Nucleus accumbens (tissue), 56 donors: ENCODE measurements around the gene RBM27.
A peak's percentile ranks its signal among the peaks of the same experiment; 100 is the strongest.
"Not testable (repeated sequence)": the region's sequence is repeated elsewhere in the genome, so short reads cannot be mapped to it uniquely, and the experiment has no call there.

Experiments
- DNase-seq, 56 donors: peaks; one replicate each; lab custom pipeline; 2025; lab: John Stamatoyannopoulos, UW

RBM27 gene, protein sequence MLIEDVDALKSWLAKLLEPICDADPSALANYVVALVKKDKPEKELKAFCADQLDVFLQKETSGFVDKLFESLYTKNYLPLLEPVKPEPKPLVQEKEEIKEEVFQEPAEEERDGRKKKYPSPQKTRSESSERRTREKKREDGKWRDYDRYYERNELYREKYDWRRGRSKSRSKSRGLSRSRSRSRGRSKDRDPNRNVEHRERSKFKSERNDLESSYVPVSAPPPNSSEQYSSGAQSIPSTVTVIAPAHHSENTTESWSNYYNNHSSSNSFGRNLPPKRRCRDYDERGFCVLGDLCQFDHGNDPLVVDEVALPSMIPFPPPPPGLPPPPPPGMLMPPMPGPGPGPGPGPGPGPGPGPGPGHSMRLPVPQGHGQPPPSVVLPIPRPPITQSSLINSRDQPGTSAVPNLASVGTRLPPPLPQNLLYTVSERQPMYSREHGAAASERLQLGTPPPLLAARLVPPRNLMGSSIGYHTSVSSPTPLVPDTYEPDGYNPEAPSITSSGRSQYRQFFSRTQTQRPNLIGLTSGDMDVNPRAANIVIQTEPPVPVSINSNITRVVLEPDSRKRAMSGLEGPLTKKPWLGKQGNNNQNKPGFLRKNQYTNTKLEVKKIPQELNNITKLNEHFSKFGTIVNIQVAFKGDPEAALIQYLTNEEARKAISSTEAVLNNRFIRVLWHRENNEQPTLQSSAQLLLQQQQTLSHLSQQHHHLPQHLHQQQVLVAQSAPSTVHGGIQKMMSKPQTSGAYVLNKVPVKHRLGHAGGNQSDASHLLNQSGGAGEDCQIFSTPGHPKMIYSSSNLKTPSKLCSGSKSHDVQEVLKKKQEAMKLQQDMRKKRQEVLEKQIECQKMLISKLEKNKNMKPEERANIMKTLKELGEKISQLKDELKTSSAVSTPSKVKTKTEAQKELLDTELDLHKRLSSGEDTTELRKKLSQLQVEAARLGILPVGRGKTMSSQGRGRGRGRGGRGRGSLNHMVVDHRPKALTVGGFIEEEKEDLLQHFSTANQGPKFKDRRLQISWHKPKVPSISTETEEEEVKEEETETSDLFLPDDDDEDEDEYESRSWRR

DNA sequence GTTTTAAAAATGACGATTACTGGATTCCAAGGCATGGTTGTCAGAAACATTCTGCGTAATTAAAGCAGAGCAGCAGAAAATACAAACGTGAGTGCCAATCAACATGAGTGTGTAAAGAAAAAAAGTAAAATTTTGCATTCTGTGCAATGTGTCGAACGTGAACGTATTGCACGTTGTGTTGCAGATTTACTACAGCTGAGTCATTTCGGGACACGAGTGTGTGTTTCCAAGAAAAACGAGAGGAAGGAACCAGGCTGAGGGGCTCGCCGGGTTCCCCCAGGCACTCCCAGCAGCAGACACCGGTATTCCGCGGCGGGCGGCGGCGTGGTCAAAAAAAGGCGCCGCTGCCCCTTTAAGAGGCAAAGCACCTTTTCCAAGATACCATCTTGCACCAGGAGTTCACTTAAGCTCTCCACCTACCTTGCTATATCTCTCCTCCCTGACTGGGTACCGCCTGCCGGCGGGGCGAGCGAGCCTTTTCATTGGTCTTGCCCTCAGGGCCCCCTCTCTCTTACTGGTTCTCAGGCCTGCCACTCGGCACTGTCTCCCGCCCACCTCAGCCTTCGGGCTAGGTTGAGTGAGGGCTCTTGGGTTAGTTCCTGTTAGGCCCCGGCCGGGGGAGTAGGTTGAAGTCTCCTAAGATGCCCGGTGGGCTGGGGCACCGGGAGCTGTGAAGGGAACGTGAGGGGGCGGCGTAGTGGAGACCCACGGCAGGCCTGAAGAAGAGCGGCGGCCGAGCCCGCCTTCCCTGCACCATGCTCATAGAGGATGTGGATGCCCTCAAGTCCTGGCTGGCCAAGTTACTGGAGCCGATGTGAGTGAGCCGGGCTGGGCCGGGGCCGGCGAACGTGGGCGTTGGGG is at the start of gene RBM27:
TSS of gene RBM27 (plus strand) at position 595 of the 861 bp plus-strand sequence. CDS start at position 756, 161 bp downstream.
- DNase-seq = peak; percentile 67 to 98 (median 96)

DNA sequence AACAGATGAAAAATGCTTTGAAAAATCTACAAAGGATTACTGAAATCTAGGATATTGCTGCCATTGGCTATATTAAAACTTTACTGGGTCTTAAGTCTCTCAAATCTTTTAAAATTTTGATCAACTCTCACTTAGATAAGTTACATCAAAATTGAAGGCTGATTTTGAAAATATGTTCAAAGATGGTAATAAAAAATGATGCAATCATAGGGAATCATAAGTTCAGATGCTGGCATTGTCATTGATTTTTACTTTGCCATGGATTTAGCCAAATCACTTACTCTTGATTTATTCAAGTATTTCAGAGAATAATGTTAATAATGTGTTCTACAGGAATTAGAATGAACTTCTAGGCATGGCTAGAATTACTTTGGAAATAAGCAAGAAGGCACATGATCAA is 45.1 kb upstream of the RBM27 start:
- DNase-seq = no peak

DNA sequence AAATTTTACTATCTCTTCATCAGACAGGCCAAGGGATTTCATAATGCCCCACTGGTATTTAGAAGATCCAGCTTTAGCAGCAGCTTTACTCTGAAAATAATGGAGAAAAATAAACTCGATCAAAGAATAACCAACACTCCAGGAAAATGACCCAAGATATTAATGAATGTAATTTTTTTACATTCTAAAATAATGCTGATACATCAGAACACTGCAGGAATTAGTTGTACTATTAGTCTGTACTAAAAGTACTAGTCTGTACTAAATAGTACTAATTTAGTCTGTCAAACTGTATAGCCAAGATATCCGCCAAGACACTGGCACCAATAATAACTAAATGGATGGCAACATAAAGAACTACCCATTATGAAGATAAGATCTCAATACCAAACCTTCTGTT is 39.0 kb upstream of the RBM27 start:
- no peak for DNase-seq

DNA sequence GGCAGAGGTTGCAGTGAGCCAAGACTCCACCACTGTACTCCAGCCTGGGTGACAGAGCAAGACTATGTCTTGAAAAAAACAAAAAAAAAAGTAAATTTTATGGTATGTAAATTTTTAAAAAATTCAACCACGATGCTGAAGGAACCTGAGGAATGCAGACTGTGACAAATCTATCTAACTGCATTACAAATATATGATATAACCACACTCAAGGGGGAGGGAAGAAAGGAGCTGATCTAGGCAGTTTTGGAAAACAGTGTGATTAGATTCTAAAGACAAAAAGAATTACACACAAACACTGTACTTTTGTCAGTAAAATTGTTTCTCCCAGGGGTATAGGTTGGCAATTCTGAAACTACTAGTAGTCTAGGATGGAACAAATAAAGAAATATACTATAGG is 37.9 kb upstream of the RBM27 start:
- no peak for DNase-seq

DNA sequence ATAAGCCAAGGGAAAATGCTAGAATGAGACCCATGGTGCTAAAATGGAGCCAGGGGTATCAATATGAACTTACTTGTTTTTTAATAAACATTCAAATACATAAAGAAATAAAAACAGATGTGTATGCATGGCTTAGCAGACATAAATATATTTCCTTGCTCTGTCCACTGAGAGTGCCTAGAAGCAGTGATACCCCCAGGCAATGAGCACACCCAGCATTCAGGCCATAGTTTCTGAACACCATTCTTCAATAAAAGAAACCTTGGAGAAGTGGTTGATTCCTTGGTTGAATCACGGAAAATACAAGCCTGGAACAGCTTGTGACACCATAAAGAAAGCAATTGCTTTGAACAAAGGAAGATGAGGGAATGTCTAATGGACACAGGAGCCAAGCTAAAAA is 37.5 kb upstream of the RBM27 start:
- no peak for DNase-seq

DNA sequence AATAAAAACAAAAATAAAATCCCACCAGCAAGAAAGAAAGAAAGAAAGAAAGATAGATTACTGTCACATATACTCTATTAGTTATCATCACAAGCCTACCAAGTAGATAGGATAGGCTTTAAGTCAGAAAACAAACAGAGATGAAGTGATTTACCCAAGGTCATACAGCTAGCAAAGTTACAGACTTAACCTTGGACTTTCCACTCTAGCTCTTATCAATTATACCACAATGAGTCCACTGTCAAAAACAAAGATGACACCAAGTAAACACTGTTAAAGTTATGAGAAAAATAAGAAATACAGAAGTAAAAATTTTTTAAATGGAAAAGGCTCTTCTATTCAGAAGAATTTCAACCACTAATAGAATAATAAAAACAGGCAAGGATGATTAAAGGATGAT is 34.3 kb upstream of the RBM27 start:
- no peak for DNase-seq

DNA sequence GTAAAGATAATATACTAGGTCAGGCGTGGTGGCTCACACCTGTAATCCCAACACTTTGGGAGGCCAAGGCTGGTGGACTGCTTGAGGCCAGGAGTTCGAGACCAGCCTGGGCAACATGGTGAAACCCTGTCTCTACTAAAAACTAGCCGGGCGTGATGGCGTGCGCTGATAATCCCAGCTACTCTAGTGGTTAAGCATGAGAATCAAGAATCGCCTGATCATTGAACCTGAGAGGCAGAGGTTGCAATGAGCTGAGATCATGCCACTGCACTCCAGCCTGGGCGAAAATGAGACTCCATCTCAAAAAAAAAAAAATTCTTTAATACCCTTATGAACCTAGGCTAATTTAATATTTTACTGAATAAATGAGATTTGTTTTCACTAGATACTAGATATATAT is 30.4 kb upstream of the RBM27 start:
- DNase-seq = not testable (repeated sequence)

DNA sequence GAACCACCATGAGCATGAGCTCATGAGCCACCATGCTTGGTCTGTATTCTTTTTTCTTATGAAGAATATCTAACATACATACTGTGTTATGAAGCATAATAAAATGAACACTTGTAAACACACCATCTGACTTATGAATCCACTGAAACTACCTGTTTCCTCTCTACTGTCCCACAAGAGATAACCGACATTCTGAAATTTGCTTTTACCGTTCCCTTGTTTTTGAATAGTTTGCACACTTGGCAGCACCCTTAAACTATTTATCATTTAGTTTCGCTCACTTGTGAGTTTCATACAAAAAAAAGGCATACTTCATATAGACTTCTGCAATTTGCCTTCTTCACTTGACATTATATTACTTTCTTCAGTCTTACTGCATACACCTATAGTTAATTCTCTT is 29.8 kb upstream of the RBM27 start:
- no peak for DNase-seq

DNA sequence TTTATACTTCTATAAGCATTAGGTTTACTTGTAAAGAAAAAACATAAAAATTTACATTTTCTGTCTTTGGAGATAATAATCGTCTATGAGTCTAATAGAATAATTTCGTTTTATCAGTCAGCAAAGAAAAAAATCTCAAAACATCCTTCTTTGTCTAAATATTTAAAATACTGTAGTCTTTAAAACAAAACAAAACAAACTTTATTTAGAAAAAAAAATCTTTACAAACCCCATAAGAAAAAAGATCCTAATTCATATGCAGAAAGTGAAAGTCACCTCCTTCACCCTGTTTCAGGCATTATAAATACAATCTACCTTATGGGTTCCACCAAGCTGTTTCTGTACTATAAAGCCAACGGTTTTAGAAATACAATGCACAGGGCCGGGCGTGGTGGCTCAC is 26.6 kb upstream of the RBM27 start:
- no peak for DNase-seq

DNA sequence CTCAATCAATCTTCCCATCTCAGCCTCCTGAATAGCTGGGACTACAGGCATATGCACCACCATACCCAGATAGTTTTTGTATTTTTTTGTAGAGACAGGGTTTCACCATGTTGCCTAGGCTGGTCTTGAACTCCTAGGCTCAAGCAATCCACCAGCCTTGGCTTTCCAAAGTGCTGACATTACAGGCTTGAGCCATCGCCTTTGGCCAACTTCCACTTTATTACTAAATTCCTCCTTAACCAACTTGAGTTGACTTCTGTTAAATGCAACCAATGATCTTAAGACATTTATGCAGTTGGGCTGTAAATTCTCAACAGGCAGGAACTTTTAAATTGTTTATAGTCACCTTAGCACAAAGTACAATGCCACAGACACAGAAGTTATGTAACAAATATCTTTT is 23.7 kb upstream of the RBM27 start:
- no peak for DNase-seq

DNA sequence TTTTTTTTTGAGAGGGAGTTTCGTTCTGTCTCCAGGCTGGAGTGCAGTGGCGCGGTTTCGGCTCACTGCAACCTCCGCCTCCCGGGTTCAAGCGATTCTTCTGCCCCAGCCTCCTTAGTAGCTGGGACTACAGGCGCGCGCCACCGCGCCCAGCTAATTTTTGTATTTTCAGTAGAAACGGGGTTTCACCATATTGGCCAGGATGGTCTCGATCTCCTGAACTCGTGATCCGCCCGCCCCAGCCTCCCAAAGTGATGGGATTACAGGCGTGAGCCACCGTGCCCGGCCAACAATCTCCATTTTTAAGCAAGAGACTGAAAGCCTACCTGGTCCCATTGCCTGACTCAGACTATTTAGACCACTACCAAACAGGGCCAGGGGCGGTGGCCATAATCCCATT is 20.0 kb upstream of the RBM27 start:
- DNase-seq = not testable (repeated sequence)

DNA sequence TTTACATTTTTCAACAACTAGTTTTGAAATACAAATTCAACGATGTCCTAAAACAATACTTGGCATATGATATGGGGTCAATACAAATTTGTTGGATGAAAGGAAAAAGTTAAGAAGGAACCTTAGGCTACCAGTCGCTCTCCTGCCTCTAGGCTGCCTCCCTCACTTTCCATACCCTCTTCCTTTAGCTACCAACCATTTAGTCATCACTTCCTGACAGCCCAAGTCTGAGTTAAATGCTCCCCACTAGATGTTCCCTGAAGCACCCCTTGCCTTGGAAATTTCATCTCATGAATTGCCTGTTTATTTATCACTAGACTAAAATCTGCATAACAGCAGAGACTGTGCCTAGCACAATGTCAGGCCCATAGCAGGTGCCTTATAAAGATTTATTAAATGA is 18.2 kb upstream of the RBM27 start:
- no peak for DNase-seq

DNA sequence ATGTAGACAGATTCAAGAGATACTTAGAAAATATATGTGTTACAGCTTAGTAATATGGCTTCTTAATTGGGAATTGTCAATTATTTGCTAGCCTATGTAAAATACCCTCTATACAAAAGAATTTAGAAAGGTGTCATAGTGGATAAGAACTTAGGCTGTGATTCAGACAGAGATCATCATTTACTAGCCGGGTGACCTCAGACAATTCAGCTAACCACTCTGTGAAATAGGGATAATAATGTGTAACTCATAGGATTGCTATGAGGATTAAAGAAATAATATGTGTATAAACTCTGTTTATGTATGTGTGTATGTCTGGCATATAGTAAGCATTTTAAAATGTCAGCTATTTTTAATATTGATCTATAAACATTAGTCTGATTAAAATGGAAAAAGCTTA is 15.0 kb upstream of the RBM27 start:
- no peak for DNase-seq

DNA sequence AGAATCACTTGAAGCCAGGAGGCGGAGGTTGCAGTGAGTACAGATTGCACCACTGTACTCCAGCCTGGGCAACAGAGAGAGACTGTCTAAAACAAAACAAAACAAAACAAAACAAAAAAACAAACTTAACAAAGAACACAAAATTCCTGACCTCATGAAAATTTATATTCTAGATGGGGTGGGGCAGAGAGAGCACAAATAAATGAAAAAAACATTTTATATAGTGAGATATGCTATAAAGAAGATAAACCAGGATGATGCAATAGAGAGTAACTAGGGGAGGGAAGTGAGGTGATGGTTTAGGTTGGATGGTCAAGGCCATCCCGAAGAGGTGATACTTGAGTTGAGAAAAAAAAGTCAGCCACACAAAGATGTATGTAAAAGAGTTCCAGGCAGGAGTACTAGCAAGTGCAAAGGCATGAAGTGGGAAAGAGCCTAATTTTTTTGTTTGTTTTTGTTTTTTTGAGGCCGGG is 10.8 kb upstream of the RBM27 start:
- no peak for DNase-seq

DNA sequence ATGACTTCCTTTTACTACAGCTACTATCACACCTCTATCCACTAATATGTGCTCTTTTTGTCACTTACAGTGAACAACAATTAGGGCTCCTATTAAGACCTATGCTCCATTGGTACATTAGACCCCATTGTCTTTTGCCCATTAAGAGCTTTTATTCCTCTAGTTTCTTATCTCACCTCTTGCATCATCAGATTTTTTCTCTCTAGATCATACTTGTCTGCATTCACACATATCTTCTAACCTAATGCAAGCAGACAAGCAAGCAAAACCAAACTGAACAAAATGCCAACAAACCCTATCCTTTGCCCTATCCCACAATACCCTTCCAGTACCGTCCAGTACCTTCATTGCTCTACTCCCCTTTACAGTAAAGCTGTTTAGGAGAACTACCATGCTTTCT is 10.1 kb upstream of the RBM27 start:
- DNase-seq = no peak

DNA sequence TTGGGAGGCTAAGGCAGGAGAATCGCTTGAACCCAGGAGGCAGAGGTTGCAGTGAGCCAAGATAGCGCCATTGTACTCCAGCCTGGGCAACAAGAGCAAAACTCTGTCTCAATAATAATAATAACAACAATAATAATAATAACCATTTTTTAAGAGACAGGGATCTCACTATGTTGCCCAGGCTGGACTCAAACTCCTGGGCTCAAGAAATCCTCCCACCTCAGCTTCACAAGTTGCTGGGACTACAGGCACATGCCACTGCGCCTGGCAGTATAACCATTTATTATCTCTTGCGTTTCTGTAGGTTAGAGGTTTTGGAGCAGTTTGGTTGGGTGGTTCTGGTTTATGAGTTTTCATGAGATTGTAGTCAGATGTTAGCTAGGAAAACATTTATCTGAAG is 8.4 kb upstream of the RBM27 start:
- not testable (repeated sequence) for DNase-seq

DNA sequence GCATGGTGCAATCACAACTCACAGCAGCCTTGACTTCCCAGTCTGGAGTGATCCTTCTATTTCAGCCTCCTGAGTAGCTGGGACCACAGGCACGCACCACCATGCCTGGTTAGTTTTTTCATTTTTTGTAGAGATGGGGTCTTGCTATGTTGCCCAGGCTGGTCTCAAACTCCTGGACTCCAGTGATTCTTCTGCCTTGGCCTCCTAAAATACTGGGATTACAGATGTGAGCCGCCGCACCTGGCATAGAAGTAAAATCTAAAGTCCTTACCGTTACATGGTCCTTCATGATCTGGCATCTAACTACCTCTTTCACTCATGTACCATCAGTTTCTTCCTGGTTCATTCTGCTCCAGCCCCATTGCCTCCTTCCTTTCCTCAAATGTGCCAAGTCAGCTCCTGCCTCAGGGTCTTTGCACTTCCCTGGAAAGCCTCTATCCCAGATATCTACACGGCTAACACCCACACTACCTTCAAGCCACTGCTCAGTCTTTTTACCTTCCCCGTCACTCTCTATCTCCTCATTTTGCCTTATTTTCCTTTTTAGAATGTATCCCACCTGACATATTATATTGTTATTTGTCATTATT is 6.9 kb upstream of the RBM27 start:
- no peak for DNase-seq

DNA sequence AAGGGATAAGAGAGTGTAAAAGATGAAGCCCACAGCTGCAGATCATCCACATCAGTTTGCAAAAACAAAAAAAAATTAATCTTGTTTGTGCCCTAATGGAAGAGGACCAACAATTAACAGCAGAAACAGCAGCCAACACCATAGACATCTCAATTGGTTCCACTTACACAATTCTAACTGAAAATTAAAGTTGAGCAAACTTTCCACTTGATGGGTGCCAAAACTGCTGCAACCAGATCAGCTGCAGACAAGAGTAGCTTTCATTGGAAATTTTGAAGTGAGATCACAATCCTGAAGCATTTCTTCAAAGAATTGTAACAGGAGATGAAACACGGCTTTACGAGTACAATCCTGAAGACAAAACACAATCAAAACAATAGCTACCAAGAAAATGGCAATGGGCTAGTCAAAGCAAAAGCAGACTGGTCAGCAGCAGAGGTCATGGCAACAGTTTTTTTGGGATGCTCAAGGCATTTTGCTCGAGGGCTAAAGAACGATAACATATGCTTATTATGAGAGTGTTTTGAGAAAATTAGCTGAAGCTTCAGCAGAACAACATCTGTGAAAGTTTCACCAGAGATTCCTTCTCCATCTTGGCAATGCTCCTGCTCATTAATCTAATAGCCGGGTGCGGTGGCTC is 4.1 kb upstream of the RBM27 start:
- no peak for DNase-seq

DNA sequence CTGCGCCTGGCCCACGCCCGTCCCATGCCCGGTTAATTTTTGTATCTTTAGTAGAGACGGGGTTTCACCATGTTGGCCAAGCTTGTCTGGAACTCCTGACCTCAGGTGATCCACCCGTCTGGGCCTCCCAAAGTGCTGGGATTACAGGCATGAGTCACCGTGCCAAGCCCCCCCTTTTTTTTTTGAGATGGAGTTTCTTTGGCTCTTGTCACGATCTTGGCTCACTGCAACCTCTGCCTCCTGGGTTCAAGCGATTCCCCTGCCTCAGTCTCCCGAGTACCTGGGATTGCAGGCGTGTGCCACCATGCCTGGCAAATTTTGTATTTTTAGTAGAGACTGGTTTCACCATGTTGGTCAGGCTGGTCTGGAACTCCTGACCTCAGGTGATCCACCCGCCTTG is 1.6 kb upstream of the RBM27 start:
- not testable (repeated sequence) for DNase-seq

DNA sequence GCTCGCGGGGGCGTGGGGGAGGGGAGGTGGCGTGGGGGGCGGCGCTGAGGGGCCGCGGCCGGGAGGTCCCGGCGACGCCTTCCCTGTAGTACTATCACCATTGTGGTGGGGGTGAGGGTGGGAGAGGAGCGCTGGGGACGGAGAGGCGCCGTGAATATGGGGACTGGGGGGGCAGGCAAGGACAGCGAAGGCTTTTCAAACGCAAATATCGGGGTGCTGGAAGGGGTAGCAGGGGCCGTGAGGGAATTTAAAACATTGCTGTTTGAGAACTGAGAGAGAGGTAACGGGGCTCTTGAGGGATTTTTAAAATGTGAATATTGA is 427 bp downstream of the RBM27 start:
- DNase-seq = peak in 4 of 56 donors; percentile 26 to 62 (median 42)
